Activated CD4-positive, alpha-beta memory T cell treated with anti-CD3 and anti-CD28 coated beads, Interleukin-2, amount 10 ng/mL, durations not matched to agents 7 days and 5 days (primary cell): Measurements from ENCODE around the gene PRR14. TPM values are rescaled to one million over a fixed set of nuclear protein-coding genes. Genes with fewer than 3 reads are reported as not detected.

ENCODE experiments used
- CTCF ChIA-PET: fragments of 350-600 bp; sonication (Branson Sonifier 250); formaldehyde crosslinking; loops from one replicate; lab custom pipeline; 2021; ENCODE audit warnings: antibody characterized with exemption, inconsistent platforms; lab: Charles Lee
- POLR2A ChIA-PET: fragments of 350-600 bp; sonication (Branson Sonifier 250); formaldehyde crosslinking; loops from one replicate; lab custom pipeline; 2021; ENCODE audit warnings: antibody characterized with exemption; lab: Charles Lee
- DNase-seq: peaks from one replicate; pipeline ENCODE4 v3.0.0-alpha.2; 2020
- H3K27ac Mint-ChIP-seq: one replicate; pipeline ENCODE4 v1.8.0; 2021; ENCODE audit warnings: mild to moderate bottlenecking, mixed read lengths
- H3K27me3 Mint-ChIP-seq: one replicate; pipeline ENCODE4 v1.8.0; 2021; ENCODE audit warnings: mixed read lengths
- H3K36me3 Mint-ChIP-seq: one replicate; pipeline ENCODE4 v1.8.0; 2021; ENCODE audit warnings: low read depth, mixed read lengths
- H3K4me1 Mint-ChIP-seq: one replicate; pipeline ENCODE4 v1.8.0; 2021; ENCODE audit warnings: mixed read lengths
- H3K4me3 Mint-ChIP-seq: one replicate; pipeline ENCODE4 v1.8.0; 2021; ENCODE audit warnings: mild to moderate bottlenecking, mixed read lengths
- H3K9me3 Mint-ChIP-seq: one replicate; pipeline ENCODE4 v1.8.0; 2021; ENCODE audit warnings: mixed read lengths
- total RNA-seq, 2 experiments: library from RNA; stranded (reverse); gene quantifications; one replicate each; pipeline ENCODE4 v1.2.3, GENCODE V29; 2021

PRR14 gene
- total RNA-seq, 2 experiments from 2014 or later, result 78.4 to 86.1 TPM

DNA sequence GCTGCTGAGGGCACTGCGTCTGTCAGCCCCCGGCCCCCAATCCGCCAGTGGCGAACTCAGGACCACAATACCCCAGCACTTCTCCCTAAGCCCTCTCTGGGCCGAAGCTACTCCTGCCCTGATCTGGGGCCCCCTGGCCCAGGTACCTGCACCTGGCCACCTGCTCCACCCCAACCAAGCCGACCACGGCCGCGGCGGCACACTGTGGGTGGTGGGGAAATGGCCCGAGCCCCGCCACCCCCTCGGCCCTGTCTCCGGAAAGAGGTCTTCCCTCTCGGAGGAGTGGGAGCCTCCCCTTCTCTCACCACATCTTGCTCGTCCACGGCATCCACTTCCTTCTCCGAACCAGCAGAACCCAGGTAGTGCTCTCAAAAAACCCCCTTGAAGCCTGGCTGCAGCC lies 4.1 kb downstream of the PRR14 start:
- Mint-ChIP-seq H3K9me3 (no peaks in the 10 kb centered on the region), H3K27me3 (no peaks in the 10 kb centered on the region), H3K4me3 (no peak overlapping the region), H3K36me3 (peaks cover 46% of the 10 kb centered on the region), H3K27ac (no peak overlapping the region), H3K4me1 (peaks cover 43% of the 10 kb centered on the region)
- no peak for DNase-seq
- POLR2A ChIA-PET, result interaction anchor here (1.2 to 1.3 kb wide), 2 partner anchors 39 to 84 kb away, joined by 3 read pairs; partner anchors contain the start of gene ZNF688
- CTCF ChIA-PET, result interaction anchor here (0.6 to 1.4 kb wide), 2 partner anchors 39 to 61 kb away, joined by 3 to 5 read pairs; no protein-coding TSS in a partner anchor

DNA sequence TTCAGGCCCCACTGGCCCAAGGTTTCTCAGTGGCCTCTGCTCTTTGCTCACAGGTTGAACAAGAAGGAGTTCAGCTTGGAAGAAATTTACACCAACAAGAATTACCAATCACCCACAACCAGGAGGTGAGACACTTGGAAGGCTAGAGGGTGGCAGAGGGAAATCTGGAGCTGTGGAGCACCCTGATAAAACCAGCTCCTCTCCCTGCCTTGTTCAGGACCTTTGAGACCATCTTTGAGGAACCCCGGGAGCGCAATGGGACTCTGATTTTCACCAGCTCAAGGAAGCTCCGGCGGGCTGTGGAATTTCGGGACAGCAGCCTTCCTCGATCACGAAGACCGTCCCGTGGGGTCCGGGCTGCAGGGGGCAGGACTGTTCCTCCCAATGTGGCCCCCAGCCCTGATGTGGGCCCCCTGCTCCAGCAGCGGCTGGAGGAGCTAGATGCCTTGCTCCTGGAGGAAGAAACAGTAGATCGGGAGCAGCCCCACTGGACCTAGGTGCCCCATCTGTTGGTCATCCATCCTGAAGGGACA lies 5.1 kb downstream of the PRR14 start:
- H3K27ac Mint-ChIP-seq, result no peak overlapping the region
- ChIA-PET CTCF (interaction anchor here (0.9 to 1.4 kb wide), 2 partner anchors 38 to 182 kb away, joined by 3 to 5 read pairs; no protein-coding TSS in a partner anchor), POLR2A (interaction anchor here (1.3 kb wide), 1 partner anchor 38 kb away, joined by 3 read pairs; no protein-coding TSS in a partner anchor)
- no peaks in the 10 kb centered on the region for H3K9me3 Mint-ChIP-seq
- H3K4me3 Mint-ChIP-seq, result no peak overlapping the region
- H3K36me3 Mint-ChIP-seq, result peaks cover 52% of the 10 kb centered on the region
- H3K4me1 Mint-ChIP-seq, result peaks cover 43% of the 10 kb centered on the region
- no peaks in the 10 kb centered on the region for H3K27me3 Mint-ChIP-seq
- no peak for DNase-seq

DNA sequence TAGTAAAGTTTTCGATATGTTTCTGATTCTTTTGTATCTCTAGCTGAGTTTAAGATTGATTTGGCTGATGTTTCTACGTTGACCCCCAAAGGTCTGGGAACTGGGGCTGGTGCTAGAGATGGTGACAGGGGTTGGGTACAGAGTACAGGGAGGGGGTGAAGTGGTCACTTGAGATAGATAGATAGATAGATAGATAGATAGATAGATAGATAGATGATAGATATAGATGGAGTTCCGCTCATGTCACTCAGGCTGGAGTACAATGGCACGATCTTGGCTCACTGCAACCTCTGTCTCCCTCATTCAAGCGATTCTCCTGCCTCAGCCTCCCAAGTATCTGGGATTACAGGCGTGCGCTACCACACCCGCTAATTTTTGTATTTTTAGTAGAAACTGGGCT lies 5.6 kb downstream of the PRR14 start:
- Mint-ChIP-seq H3K27ac (peak overlapping the region; percentile 40), H3K4me1 (peaks cover 46% of the 10 kb centered on the region), H3K4me3 (peak overlapping the region; percentile 19), H3K36me3 (peaks cover 56% of the 10 kb centered on the region), H3K27me3 (no peaks in the 10 kb centered on the region), H3K9me3 (no peaks in the 10 kb centered on the region)
- CTCF ChIA-PET, result interaction anchor here (0.9 to 1.4 kb wide), 3 partner anchors 37 to 182 kb away, joined by 3 to 5 read pairs (median 3); no protein-coding TSS in a partner anchor
- POLR2A ChIA-PET, result interaction anchor here (1.3 kb wide), 1 partner anchor 38 kb away, joined by 3 read pairs; no protein-coding TSS in a partner anchor
- DNase-seq, result no peak

DNA sequence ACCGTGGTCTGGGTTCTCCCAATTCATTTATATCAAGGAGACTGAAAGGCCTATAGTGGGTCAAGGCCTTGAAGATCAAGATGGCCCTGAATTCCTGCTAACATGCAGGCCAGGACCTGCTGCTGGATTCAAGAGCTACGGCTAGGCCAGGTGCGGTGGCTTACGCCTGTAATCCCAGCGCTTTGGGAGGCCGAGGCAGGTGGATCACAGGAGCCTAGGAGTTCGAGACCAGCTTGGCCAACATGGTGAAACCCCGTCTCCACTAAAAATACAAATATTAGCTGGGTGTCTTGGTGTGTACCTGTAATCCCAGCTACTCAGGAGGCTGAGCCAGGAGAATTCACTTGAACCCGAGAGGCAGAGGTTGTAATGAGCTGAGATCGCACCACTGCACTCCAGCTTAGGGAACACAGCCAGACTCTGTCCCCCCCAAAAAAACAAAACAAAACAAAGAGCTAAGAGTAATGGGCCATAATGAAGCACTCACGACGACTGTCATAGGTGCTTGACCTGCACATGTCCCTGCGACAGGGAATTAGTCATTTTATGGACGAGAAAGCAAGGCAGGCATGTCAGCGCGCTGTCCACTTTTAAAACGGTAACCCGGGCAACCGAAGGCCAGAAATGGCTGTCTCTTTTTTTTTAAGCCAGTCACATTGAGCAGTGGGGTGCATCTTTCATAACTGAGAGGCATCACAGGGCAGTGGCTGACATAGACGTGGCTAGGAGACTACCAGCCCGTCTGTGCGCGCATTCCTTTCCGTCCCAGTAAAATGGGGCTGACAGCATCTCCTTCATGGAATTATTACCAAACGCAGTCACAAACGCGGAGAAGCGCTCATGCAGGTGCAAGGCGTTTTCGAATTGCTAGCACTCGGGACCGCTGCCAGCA lies 6.5 kb downstream of the PRR14 start:
- DNase-seq, result no peak
- peaks cover 48% of the 10 kb centered on the region for H3K4me1 Mint-ChIP-seq
- H3K9me3 Mint-ChIP-seq, result no peaks in the 10 kb centered on the region
- H3K4me3 Mint-ChIP-seq, result peak overlapping the region; percentile 63
- CTCF ChIA-PET, result interaction anchor here (0.9 to 1.0 kb wide), 3 partner anchors 37 to 183 kb away, joined by 3 to 4 read pairs (median 3); no protein-coding TSS in a partner anchor
- POLR2A ChIA-PET, result interaction anchor here (0.7 to 3.4 kb wide), 2 partner anchors 122 to 227 kb away, joined by 3 to 17 read pairs; partner anchors contain the start of genes DCTPP1 and ZNF747
- no peaks in the 10 kb centered on the region for H3K27me3 Mint-ChIP-seq
- peaks cover 58% of the 10 kb centered on the region for H3K36me3 Mint-ChIP-seq
- H3K27ac Mint-ChIP-seq, result peak overlapping the region; percentile 73

DNA sequence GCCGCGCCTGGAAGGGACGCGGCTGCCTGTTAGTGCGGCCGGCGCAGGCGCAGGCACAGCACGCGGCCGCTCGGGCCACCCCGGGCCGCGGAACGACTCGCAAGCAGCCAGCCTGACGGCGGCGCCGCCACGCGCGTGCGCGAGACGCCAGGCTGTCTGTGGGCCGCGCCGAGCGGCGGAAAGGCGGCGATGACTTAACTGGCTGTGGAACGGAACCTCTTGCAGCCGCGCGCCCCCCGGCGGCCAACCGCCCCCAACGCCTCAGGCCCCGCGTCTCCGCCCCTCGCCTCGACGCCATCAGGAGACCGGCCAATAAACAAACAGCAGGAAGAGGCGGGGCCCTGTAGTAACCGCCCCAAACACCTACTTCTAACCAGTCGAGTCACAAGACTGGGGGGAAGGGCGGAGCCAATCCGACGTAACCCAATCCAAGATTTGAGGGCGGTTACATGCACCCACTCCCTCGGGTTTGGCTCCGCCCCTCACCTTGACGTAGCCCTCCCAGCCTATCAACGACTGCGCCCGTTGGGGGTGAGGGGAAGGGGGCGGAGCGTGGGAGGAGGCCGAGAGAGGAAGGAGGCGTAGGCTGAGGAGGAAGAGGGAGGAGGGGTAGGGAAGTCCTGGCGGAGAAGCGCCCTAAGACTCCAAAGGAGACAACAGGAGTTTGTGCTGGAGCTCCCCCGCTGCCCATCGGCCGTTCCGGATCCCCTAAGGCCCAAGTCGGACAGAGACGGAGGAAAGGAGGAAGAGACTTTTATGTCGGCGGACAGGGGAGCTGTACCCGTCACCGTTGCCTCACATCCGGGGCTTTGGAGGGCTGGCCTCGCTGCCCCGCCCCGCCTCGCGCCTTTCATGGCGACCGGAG lies 7.3 kb downstream of the PRR14 start, which contains the start of gene FBRS:
FBRS (plus strand) TSS at position 566 of the 865 bp plus-strand sequence. CDS start 1,088 bp downstream, outside the sequence.
- Mint-ChIP-seq H3K36me3 (peaks cover 58% of the 10 kb centered on the region), H3K27me3 (no peaks in the 10 kb centered on the region), H3K9me3 (no peaks in the 10 kb centered on the region), H3K4me1 (peaks cover 47% of the 10 kb centered on the region), H3K4me3 (peak within 1 kb of the TSS; percentile 86), H3K27ac (peak within 1 kb of the TSS; percentile 98)
- ChIA-PET CTCF (interaction anchor here (0.7 to 3.9 kb wide), 17 partner anchors 8 to 288 kb away, joined by 3 to 67 read pairs (median 4); partner anchors contain the start of genes DCTPP1, PHKG2, PRR14 and TBC1D10B), POLR2A (interaction anchor here (0.9 to 4.7 kb wide), 28 partner anchors 8 to 663 kb away, joined by 3 to 68 read pairs (median 4); partner anchors contain the start of genes DCTPP1, HIRIP3, PHKG2 and PPP4C)
- peak; percentile 100 for DNase-seq

DNA sequence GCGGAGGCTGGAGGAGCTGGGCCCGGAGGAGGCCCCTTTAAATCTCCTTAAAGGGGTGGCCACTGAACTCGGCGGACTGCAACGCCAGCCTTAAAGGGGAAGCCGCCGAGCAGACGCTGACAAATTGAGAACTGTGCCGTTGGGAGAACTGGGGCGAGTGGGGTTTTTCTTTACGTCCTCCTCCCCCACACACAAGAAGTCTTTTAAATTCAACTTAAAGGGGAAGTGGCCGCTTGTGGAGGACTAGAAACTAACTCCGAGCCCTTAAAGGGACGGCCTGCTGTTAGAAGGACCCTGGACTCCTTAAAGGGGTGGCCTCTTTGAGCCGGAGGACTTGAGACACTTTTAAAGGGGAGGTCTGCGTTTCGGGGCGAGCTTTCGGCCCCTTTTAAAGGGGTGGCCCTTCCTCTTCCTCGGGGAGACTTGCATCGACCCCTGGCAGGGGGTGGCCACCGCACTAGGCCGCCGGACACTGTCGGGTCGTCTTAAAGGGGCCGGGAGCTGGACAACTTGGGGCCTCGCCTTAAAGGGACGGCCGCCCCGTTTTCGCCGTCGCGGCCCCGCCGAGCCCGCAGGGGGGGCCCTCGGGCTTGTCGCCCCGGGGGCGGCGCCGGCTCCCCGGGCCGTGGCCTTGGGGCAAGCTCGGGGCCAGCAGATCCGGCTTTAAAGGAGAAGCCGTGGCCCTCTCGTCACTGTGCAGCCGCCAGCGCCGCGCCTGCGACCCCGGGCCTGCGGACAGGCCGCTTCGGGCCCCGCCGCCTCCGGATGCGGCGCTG lies 8.2 kb downstream of the PRR14 start:
- DNase-seq, result no peak
- ChIA-PET CTCF (interaction anchor here (0.7 to 3.9 kb wide), 17 partner anchors 9 to 289 kb away, joined by 3 to 67 read pairs (median 4); partner anchors contain the start of genes DCTPP1, PHKG2, PRR14 and TBC1D10B), POLR2A (interaction anchor here (0.8 to 4.7 kb wide), 32 partner anchors 9 to 663 kb away, joined by 3 to 68 read pairs (median 4); partner anchors contain the start of genes DCTPP1, HIRIP3, PHKG2 and PPP4C)
- Mint-ChIP-seq H3K27me3 (no peaks in the 10 kb centered on the region), H3K9me3 (no peaks in the 10 kb centered on the region), H3K4me3 (peak overlapping the region; percentile 86), H3K36me3 (peaks cover 65% of the 10 kb centered on the region), H3K4me1 (peaks cover 55% of the 10 kb centered on the region), H3K27ac (peak overlapping the region; percentile 98)

DNA sequence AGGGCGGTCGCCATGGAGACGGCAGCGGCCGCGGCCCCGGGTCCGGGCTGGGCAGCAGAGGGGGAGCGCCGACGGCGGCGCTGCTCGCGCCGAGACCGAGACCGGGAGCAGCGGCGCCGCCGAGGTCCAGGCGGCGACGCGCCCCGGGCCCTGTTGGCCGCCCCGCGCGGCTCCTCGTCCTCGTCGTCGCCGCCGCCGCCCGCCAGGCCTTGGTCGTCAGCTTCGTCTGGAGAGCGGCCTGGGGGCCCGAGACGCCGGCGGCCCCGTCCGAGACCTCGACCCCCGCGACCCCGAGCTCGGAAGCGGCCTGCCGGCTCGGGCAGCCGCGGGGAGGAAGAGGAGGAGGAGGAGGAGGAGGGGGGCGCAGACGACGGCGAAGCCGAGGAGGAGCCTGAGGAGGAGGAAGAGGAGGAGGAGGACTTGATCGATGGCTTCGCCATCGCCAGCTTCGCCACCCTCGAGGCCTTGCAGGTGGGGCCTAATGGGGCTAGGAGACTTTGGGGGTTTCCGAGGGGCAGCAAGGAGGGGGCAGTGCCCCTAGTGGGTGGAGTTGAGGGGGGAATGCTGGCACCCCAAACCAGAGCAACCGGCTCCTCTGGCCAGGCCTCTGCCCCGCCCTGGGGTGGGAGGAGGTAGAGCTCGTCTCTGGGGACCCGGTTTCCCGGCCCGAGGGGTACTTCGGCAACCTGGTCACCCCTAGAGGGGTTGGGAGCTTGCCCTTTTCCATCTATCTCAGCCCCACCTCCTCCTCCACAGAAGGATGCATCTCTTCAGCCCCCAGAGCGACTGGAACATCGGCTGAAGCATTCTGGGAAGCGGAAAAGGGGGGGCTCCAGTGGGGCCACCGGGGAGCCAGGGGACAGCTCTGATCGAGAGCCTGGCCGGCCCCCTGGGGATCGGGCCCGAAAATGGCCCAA lies 9.0 kb downstream of the PRR14 start:
- POLR2A ChIA-PET, result interaction anchor here (0.8 to 4.7 kb wide), 30 partner anchors 9 to 548 kb away, joined by 3 to 68 read pairs (median 4); partner anchors contain the start of genes DCTPP1, PHKG2, PRR14 and SRCAP
- no peaks in the 10 kb centered on the region for H3K9me3 Mint-ChIP-seq
- peaks cover 60% of the 10 kb centered on the region for H3K36me3 Mint-ChIP-seq
- H3K4me1 Mint-ChIP-seq, result peaks cover 55% of the 10 kb centered on the region
- peak overlapping the region; percentile 86 for H3K4me3 Mint-ChIP-seq
- peak; percentile 51 for DNase-seq
- H3K27ac Mint-ChIP-seq, result peak overlapping the region; percentile 90
- CTCF ChIA-PET, result interaction anchor here (1.0 to 3.9 kb wide), 8 partner anchors 10 to 289 kb away, joined by 3 to 67 read pairs (median 8); partner anchors contain the start of genes DCTPP1, PRR14, TBC1D10B and ZNF689
- no peaks in the 10 kb centered on the region for H3K27me3 Mint-ChIP-seq

DNA sequence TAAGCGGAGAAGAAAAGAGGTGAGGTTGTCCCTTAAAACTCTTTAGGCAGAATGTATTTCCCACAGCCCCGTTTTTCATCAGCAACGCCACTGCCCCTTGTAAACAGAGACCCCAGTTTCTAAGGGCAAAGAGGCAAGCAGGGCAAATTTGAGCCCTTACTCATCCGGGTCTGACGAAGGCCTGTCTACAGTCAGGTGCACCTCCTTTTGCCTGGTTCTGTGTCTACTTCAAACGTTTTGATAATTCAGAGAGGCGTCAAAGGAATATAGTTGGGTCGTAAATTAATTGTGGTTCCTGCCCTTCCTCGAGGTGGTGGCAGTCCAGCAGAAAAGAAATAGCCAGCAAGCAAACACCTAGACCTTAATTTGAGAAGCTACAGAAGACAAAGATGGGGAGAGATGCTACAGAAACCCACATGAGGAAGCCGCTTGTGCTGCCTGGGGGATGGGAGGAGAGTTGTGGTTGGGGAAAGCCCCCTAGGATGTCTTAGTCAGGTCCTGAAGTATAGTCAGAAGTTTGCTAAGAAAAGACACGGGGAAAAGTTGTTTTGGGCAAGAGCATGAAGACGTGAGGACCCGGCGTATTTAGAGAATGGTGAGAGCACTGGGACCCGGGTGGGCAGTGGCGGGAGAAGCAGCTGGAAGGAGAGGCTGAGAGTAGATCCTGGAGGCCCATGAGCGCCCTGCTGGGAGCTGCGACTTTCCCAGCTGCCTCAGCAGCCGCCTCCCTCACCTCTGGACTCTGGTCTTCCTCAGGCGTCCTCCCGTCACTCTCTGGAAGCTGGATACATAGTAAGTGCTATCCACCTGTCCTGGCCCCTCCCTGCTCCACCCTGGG lies 9.9 kb downstream of the PRR14 start:
- H3K4me1 Mint-ChIP-seq, result peaks cover 52% of the 10 kb centered on the region
- ChIA-PET POLR2A (interaction anchor here (1.1 to 4.7 kb wide), 11 partner anchors 8 to 187 kb away, joined by 3 to 68 read pairs (median 7); partner anchors contain the start of genes PRR14, SRCAP and ZNF747), CTCF (interaction anchor here (2.5 to 3.9 kb wide), 2 partner anchors 28 to 34 kb away, joined by 15 to 67 read pairs; no protein-coding TSS in a partner anchor)
- peak overlapping the region; percentile 90 for H3K27ac Mint-ChIP-seq
- peak; percentile 82 for DNase-seq
- no peaks in the 10 kb centered on the region for H3K9me3 Mint-ChIP-seq
- peaks cover 60% of the 10 kb centered on the region for H3K36me3 Mint-ChIP-seq
- H3K4me3 Mint-ChIP-seq, result peak overlapping the region; percentile 86
- H3K27me3 Mint-ChIP-seq, result no peaks in the 10 kb centered on the region

DNA sequence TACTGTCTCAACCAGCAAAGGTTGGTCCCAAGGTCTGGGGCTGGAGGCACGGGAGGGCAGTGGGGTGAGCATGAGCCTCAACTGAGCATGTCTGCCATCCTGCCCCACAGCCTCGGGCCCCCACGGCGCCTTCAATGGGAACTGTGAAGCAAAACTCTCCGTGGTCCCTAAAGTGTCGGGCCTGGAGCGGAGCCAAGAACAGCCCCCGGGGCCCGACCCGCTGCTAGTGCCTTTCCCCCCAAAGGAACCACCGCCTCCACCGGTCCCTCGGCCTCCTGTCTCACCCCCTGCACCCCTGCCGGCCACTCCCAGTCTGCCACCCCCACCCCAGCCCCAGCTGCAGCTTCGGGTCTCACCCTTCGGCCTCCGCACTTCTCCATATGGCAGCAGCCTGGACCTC lies 11.7 kb downstream of the PRR14 start:
- no peaks in the 10 kb centered on the region for H3K27me3 Mint-ChIP-seq
- DNase-seq, result no peak
- no peak overlapping the region for H3K27ac Mint-ChIP-seq
- peaks cover 66% of the 10 kb centered on the region for H3K36me3 Mint-ChIP-seq
- POLR2A ChIA-PET, result interaction anchor here (4.7 kb wide), 1 partner anchor 12 kb away, joined by 49 read pairs; the partner anchor contains the start of gene PRR14
- H3K4me1 Mint-ChIP-seq, result peaks cover 37% of the 10 kb centered on the region
- CTCF ChIA-PET, result no interaction called here
- peak overlapping the region; percentile 86 for H3K4me3 Mint-ChIP-seq
- H3K9me3 Mint-ChIP-seq, result no peaks in the 10 kb centered on the region
